KMS-11 (cell line): ENCODE results near the gene TSEN15.
"Not testable (repeated sequence)": the region's sequence is repeated elsewhere in the genome, so short reads cannot be mapped to it uniquely, and the experiment has no call there.

Source experiments
- H2AFZ ChIP-seq: fragments of 200-600 bp; sonication (generic); 2 replicates; pipeline ENCODE4 v1.6.1; 2016; ENCODE audit warnings: antibody characterized with exemption, mixed run types, low read depth
- H3K27ac ChIP-seq: fragments of 200-600 bp; sonication (generic); 2 replicates; pipeline ENCODE4 v1.6.1; 2016; ENCODE audit warnings: mild to moderate bottlenecking, mixed run types
- H3K27me3 ChIP-seq: fragments of 200-600 bp; sonication (generic); 2 replicates; pipeline ENCODE4 v1.6.1; 2017; ENCODE audit warnings: mild to moderate bottlenecking, low read depth, mixed run types, moderate library complexity; ENCODE audit not compliant: insufficient read depth
- H3K36me3 ChIP-seq: fragments of 200-600 bp; sonication (generic); 2 replicates; pipeline ENCODE4 v1.6.1; 2017; ENCODE audit warnings: mild to moderate bottlenecking, mixed run types; ENCODE audit not compliant: insufficient read depth
- H3K4me1 ChIP-seq: fragments of 200-600 bp; sonication (generic); 2 replicates; pipeline ENCODE4 v1.6.1; 2016; ENCODE audit warnings: mild to moderate bottlenecking, low read depth, mixed run types; ENCODE audit not compliant: poor library complexity, severe bottlenecking
- H3K4me2 ChIP-seq: fragments of 200-600 bp; sonication (generic); 2 replicates; pipeline ENCODE4 v1.7.0; 2016; ENCODE audit warnings: mild to moderate bottlenecking, mixed run types
- H3K4me3 ChIP-seq: fragments of 200-600 bp; sonication (generic); IDR thresholded peaks from 2 replicates; pipeline ENCODE4 v1.6.1; 2017; ENCODE audit warnings: low read depth, low read length, mixed read lengths; ENCODE audit not compliant: insufficient read depth
- H3K79me2 ChIP-seq: fragments of 200-600 bp; sonication (generic); 2 replicates; pipeline ENCODE4 v1.6.1; 2016; ENCODE audit warnings: low read depth, mixed run types; ENCODE audit not compliant: insufficient read depth
- H3K9ac ChIP-seq: fragments of 200-600 bp; sonication (generic); 2 replicates; pipeline ENCODE4 v1.6.1; 2016; ENCODE audit warnings: mild to moderate bottlenecking, mixed run types
- H4K20me1 ChIP-seq: fragments of 200-600 bp; sonication (generic); 2 replicates; pipeline ENCODE4 v1.6.1; 2016; ENCODE audit warnings: mild to moderate bottlenecking, mixed run types; ENCODE audit not compliant: insufficient read depth
- CTCF ChIP-seq: fragments of 200-600 bp; sonication (generic); conservative IDR thresholded peaks from 2 replicates; pipeline ENCODE4 v1.6.1; 2017; ENCODE audit warnings: low read depth, mild to moderate bottlenecking, antibody characterized with exemption, low read length, moderate library complexity, mixed read lengths

The TSEN15 gene

DNA sequence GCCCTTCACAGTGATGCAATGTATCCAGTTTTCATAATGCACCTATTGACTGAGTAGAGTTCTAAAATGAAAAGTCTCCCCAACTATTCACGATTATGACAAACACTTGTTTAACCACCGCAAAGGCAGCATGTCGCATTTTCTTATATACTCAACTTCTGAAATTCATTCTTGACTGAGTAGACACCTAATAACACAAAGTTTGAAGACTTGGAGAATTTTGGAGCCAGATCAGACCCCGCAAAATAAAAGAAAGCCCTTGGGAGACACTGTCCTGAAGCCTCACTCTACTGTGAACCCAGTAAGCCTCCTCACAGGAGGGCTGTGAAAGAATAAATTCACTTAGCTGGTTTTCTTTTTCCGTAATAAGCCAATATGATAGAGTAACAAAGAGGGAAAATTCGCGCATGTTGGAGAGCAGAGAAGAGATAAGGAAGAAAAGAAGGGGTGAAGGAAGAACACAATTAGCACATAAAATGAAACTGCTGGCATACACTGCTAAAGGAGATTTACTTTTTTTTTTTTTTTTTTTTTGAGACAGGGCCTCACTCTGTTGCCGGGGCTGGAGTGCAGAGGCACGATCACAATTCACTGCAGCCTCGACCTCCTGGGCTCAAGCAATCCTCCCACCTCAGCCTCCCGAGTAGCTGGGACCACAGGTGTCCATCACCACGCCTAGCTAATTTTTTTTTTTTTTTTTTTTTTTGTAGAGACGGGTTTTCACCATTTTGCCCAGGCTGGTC lies 13.5 kb upstream of the TSEN15 start:
- Histone ChIP-seq H3K4me2 (peak overlapping the region; percentile 50), H4K20me1 (no peaks in the 10 kb centered on the region), H2AFZ (peak overlapping the region; percentile 95; the same call in 1 of the 2 replicates), H3K4me3 (peak overlapping the region; percentile 53), H3K36me3 (no peaks in the 10 kb centered on the region), H3K27ac (no peak overlapping the region), H3K79me2 (no peaks in the 10 kb centered on the region), H3K4me1 (peaks cover 10% of the 10 kb centered on the region), H3K9ac (peak overlapping the region; percentile 82; the same call in 1 of the 2 replicates), H3K27me3 (no peaks in the 10 kb centered on the region)
- TF ChIP-seq CTCF: no peak

- H3K4me1 ChIP-seq: peaks cover 10% of the 10 kb centered on the region
- no peak overlapping the region for H3K9ac ChIP-seq
- no peak overlapping the region for H3K4me2 ChIP-seq
- H3K79me2 ChIP-seq: no peaks in the 10 kb centered on the region
- H4K20me1 ChIP-seq: no peaks in the 10 kb centered on the region
- no peaks in the 10 kb centered on the region for H3K27me3 ChIP-seq
- no peak overlapping the region for H2AFZ ChIP-seq
- H3K4me3 ChIP-seq: no peak overlapping the region
- TF ChIP-seq CTCF: no peak
- no peaks in the 10 kb centered on the region for H3K36me3 ChIP-seq
- H3K27ac ChIP-seq: no peak overlapping the region
Observed at GRCh38 chr1:184039126-184039525, 12.4 kb upstream of the TSEN15 start.

GRCh38 chr1:184041731-184042130 lies 9.8 kb upstream of the TSEN15 start:
- H3K4me2 ChIP-seq: no peak overlapping the region
- no peak overlapping the region for H3K27ac ChIP-seq
- no peaks in the 10 kb centered on the region for H4K20me1 ChIP-seq
- no peak for TF ChIP-seq CTCF
- H2AFZ ChIP-seq: no peak overlapping the region
- peaks cover 10% of the 10 kb centered on the region for H3K4me1 ChIP-seq
- no peaks in the 10 kb centered on the region for H3K79me2 ChIP-seq
- H3K36me3 ChIP-seq: no peaks in the 10 kb centered on the region
- H3K27me3 ChIP-seq: no peaks in the 10 kb centered on the region
- H3K4me3 ChIP-seq: no peak overlapping the region
- H3K9ac ChIP-seq: no peak overlapping the region

DNA sequence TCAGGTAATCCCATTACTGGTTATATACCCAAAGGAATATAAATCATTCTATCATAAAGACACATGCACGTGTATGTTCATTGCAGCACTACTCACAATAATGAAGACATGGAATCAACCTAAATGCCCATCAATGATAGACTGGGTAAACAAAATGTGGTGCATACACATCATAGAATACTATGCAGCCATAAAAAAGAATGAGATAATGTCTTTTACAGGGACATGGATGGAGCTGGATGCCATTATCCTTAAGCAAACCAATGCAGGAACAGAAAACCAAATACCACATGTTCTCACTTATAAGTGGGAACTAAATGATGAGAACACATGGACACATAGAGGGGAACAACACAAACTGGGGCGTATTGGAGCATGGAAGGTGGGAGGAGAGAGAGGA lies 8.2 kb upstream of the TSEN15 start:
- H3K4me3 ChIP-seq, H3K4me2 ChIP-seq, H3K4me1 ChIP-seq, H3K36me3 ChIP-seq, H3K9ac ChIP-seq, H3K27me3 ChIP-seq, H2AFZ ChIP-seq, H3K79me2 ChIP-seq, H3K27ac ChIP-seq, H4K20me1 ChIP-seq: not testable (repeated sequence)

- TF ChIP-seq CTCF: no peak
- no peaks in the 10 kb centered on the region for H3K27me3 ChIP-seq
- H3K36me3 ChIP-seq: no peaks in the 10 kb centered on the region
- no peak overlapping the region for H3K27ac ChIP-seq
- no peak overlapping the region for H2AFZ ChIP-seq
- H3K4me3 ChIP-seq: no peak overlapping the region
- H3K9ac ChIP-seq: no peak overlapping the region
- H3K79me2 ChIP-seq: no peaks in the 10 kb centered on the region
- no peaks in the 10 kb centered on the region for H4K20me1 ChIP-seq
- no peak overlapping the region for H3K4me2 ChIP-seq
- H3K4me1 ChIP-seq: peaks cover 2% of the 10 kb centered on the region
Observed at GRCh38 chr1:184044603-184045376, 6.7 kb upstream of the TSEN15 start.

- H3K27ac ChIP-seq, H3K4me3 ChIP-seq, H2AFZ ChIP-seq, H3K4me2 ChIP-seq, H3K79me2 ChIP-seq, H4K20me1 ChIP-seq, H3K36me3 ChIP-seq, H3K27me3 ChIP-seq, H3K9ac ChIP-seq: not testable (repeated sequence)
- peaks cover 18% of the 10 kb centered on the region for H3K4me1 ChIP-seq
Observed at GRCh38 chr1:184047541-184047940, 4.0 kb upstream of the TSEN15 start.
